PC-3 (cell line): Measurements from ENCODE around the gene STX12. TPM values are rescaled to one million over a fixed set of nuclear protein-coding genes. Genes with fewer than 3 reads are reported as not detected.

Source experiments
- ATAC-seq: fragments of 200-7000 bp; cut with Tn5 transposase; 2 replicates; pipeline ENCODE4 v1.9.1; 2020; ENCODE audit warnings: mild to moderate bottlenecking, moderate library complexity
- BruUV-seq: library from RNA; stranded (reverse); fragments of 400-500 nt; replicated peaks from 2 replicates; lab custom pipeline; 2021; lab: Mats Ljungman, UMichigan
- CTCF ChIA-PET: fragments of 300-600 bp; sonication (Branson Sonifier 250); formaldehyde crosslinking; loops from one replicate; lab custom pipeline; 2022; ENCODE audit warnings: antibody characterized with exemption; lab: Charles Lee
- POLR2A ChIA-PET: fragments of 300-600 bp; sonication (Branson Sonifier 250); formaldehyde crosslinking; loops from one replicate; lab custom pipeline; 2022; ENCODE audit warnings: antibody characterized with exemption; ENCODE audit not compliant: unreplicated experiment; lab: Charles Lee
- DNase-seq: peaks from one replicate; pipeline ENCODE4 v3.0.0-alpha.2; 2015
- H2AFZ ChIP-seq: fragments of 300-600 bp; sonication (generic); 2 replicates; pipeline ENCODE4 v1.6.0; 2016; ENCODE audit warnings: antibody characterized with exemption, low read length
- H3F3A ChIP-seq: fragments of 300-600 bp; sonication (generic); one replicate; pipeline ENCODE4 v1.6.0; 2017; ENCODE audit warnings: antibody characterized with exemption, low read length, control low read depth, mild to moderate bottlenecking; ENCODE audit not compliant: unreplicated experiment
- H3K27ac ChIP-seq: fragments of 300-600 bp; sonication (generic); 2 replicates; pipeline ENCODE4 v1.5.1; 2016; ENCODE audit warnings: mild to moderate bottlenecking, low read length
- H3K27me3 ChIP-seq: fragments of 300-600 bp; sonication (generic); 2 replicates; pipeline ENCODE4 v1.6.1; 2016; ENCODE audit warnings: low read length, mixed read lengths
- H3K36me3 ChIP-seq: fragments of 300-600 bp; sonication (generic); 2 replicates; pipeline ENCODE4 v1.6.1; 2016; ENCODE audit warnings: low read depth, mixed run types, low read length, mixed read lengths
- H3K4me1 ChIP-seq: fragments of 300-600 bp; sonication (generic); 2 replicates; pipeline ENCODE4 v1.5.1; 2016; ENCODE audit warnings: low read length; ENCODE audit not compliant: insufficient read depth
- H3K4me2 ChIP-seq: fragments of 300-600 bp; sonication (generic); 2 replicates; pipeline ENCODE4 v1.6.0; 2016; ENCODE audit warnings: low read length
- H3K4me3 ChIP-seq: fragments of 300-600 bp; sonication (generic); 2 replicates; pipeline ENCODE4 v1.5.1; 2016; ENCODE audit warnings: mild to moderate bottlenecking, low read length, mixed read lengths
- H3K79me2 ChIP-seq: fragments of 300-600 bp; sonication (generic); 2 replicates; pipeline ENCODE4 v1.6.1; 2017; ENCODE audit warnings: low read length, mixed read lengths
- H3K9ac ChIP-seq: fragments of 300-600 bp; sonication (generic); 2 replicates; pipeline ENCODE4 v1.6.0; 2016; ENCODE audit warnings: mild to moderate bottlenecking, low read length
- H3K9me2 ChIP-seq: fragments of 300-600 bp; sonication (generic); replicated peaks from 2 replicates; pipeline ENCODE4 v1.6.1; 2016; ENCODE audit warnings: mixed run types, low read length, mixed read lengths
- H3K9me3 ChIP-seq: fragments of 300-600 bp; sonication (generic); 2 replicates; pipeline ENCODE4 v1.6.1; 2016; ENCODE audit warnings: low read length, mixed read lengths
- H4K20me1 ChIP-seq: fragments of 300-600 bp; sonication (generic); 2 replicates; pipeline ENCODE4 v1.6.1; 2016; ENCODE audit warnings: low read length, mixed read lengths
- CTCF ChIP-seq: fragments of 300-600 bp; sonication (generic); conservative IDR thresholded peaks from 2 replicates; pipeline ENCODE4 v1.5.1; 2017; ENCODE audit warnings: antibody characterized with exemption, low read depth, mild to moderate bottlenecking, low read length
- EZH2 ChIP-seq: fragments of 300-600 bp; sonication (generic); IDR thresholded peaks from one replicate; pipeline ENCODE4 v1.6.1; 2017; ENCODE audit warnings: antibody characterized with exemption, mild to moderate bottlenecking, low read length; ENCODE audit not compliant: unreplicated experiment
- EZH2phosphoT487 ChIP-seq: fragments of 300-600 bp; sonication (generic); IDR thresholded peaks from 2 replicates; pipeline ENCODE4 v1.6.1; 2018; ENCODE audit warnings: mild to moderate bottlenecking, antibody characterized with exemption, low read length, borderline replicate concordance
- intact Hi-C: fragments of 100-400 bp; cut with micrococcal nuclease; formaldehyde crosslinking; loops from 2 replicates; pipeline ENCODE4 v1.9.0; 2023
- total RNA-seq: library from RNA; depleted of rRNA; stranded (reverse); fragments of >200 nt; gene quantifications from 2 replicates; pipeline ENCODE4 v1.2.3, GENCODE V29; 2014

Gene STX12
- total RNA-seq, 1 experiment from 2014 or later, result 28.5 TPM

- no peak overlapping the region for H3K4me3 ChIP-seq
- no peak for ATAC-seq
Observed at GRCh38 chr1:27833470-27833869, 60.5 kb downstream of the STX12 start.

GRCh38 chr1:27835046-27835445 lies 62.0 kb downstream of the STX12 start:
- H3K4me2 ChIP-seq, result no peak overlapping the region
- H3K9me3 ChIP-seq, result no peaks in the 10 kb centered on the region
- H3F3A ChIP-seq, result no peaks in the 10 kb centered on the region
- ChIA-PET CTCF (no interaction called here), POLR2A (interaction anchor here (0.7 kb wide), 1 partner anchor 16 kb away, joined by 3 read pairs; no protein-coding TSS in a partner anchor)
- DNase-seq (no peak), ATAC-seq (no peak)
- no peaks in the 10 kb centered on the region for H3K9me2 ChIP-seq
- no peak overlapping the region for H3K4me3 ChIP-seq
- TF ChIP-seq EZH2phosphoT487 (no peak), CTCF (no peak), EZH2 (no peak)
- H4K20me1 ChIP-seq, result peaks cover 8% of the 10 kb centered on the region
- H3K4me1 ChIP-seq, result peaks cover 19% of the 10 kb centered on the region
- intact Hi-C loops, result no loop called here
- peaks cover 34% of the 10 kb centered on the region for H3K36me3 ChIP-seq
- H3K27ac ChIP-seq, result no peak overlapping the region
- no TSS peak for BruUV-seq
- H3K27me3 ChIP-seq, result no peaks in the 10 kb centered on the region
- H3K79me2 ChIP-seq, result peaks cover 66% of the 10 kb centered on the region
- H2AFZ ChIP-seq, result no peak overlapping the region
- H3K9ac ChIP-seq, result no peak overlapping the region

More at GRCh38 chr1:27833470-27833869, 60.5 kb downstream of the STX12 start:
- Histone ChIP-seq H3K27ac (no peak overlapping the region), H4K20me1 (peaks cover 8% of the 10 kb centered on the region), H3K36me3 (peaks cover 21% of the 10 kb centered on the region), H3K79me2 (peaks cover 66% of the 10 kb centered on the region), H3K9ac (no peak overlapping the region), H3F3A (no peaks in the 10 kb centered on the region), H3K9me3 (no peaks in the 10 kb centered on the region), H3K27me3 (no peaks in the 10 kb centered on the region), H3K9me2 (no peaks in the 10 kb centered on the region), H3K4me1 (peaks cover 19% of the 10 kb centered on the region), H3K4me2 (no peak overlapping the region), H2AFZ (no peak overlapping the region)
- ChIA-PET CTCF (no interaction called here), POLR2A (interaction anchor here (0.6 kb wide), 1 partner anchor 810 kb away, joined by 4 read pairs; no protein-coding TSS in a partner anchor)
- intact Hi-C loops, result loop anchor here (5.0 kb wide), 1 partner anchor 161 kb away; the partner anchor contains the start of gene IFI6
- no peak for TF ChIP-seq EZH2
- TF ChIP-seq CTCF, result no peak
- no peak for TF ChIP-seq EZH2phosphoT487
- DNase-seq, result no peak
- no TSS peak for BruUV-seq

- Histone ChIP-seq H3K27me3 (no peaks in the 10 kb centered on the region), H3K9ac (no peak overlapping the region), H3K4me3 (no peak overlapping the region), H4K20me1 (peaks cover 8% of the 10 kb centered on the region), H3F3A (no peaks in the 10 kb centered on the region), H3K9me2 (no peaks in the 10 kb centered on the region), H3K79me2 (peaks cover 66% of the 10 kb centered on the region), H3K4me2 (no peak overlapping the region), H3K9me3 (no peaks in the 10 kb centered on the region), H3K4me1 (peaks cover 19% of the 10 kb centered on the region), H2AFZ (no peak overlapping the region), H3K27ac (no peak overlapping the region), H3K36me3 (peaks cover 39% of the 10 kb centered on the region)
- no TSS peak for BruUV-seq
- no peak for ATAC-seq
- POLR2A ChIA-PET, result interaction anchor here (0.7 kb wide), 1 partner anchor 16 kb away, joined by 3 read pairs; no protein-coding TSS in a partner anchor
- intact Hi-C loops, result no loop called here
- CTCF ChIA-PET, result no interaction called here
- no peak for DNase-seq
- TF ChIP-seq CTCF (no peak), EZH2 (no peak)
Observed at GRCh38 chr1:27835501-27835900, 62.5 kb downstream of the STX12 start.
